ENCODE data around the gene CTLA4.
"Not testable (repeated sequence)": the region's sequence is repeated elsewhere in the genome, so short reads cannot be mapped to it uniquely, and the experiment has no call there.

The CTLA4 gene

GRCh38 chr2:203858176-203858575 lies 9.4 kb upstream of the CTLA4 start:
- no peak for DNase-seq (ENCODE audit: low read depth)

GRCh38 chr2:203859030-203859789 lies 8.4 kb upstream of the CTLA4 start:
- DNase-seq (ENCODE audit: low read depth): no peak

GRCh38 chr2:203861197-203861596 lies 6.4 kb upstream of the CTLA4 start:
- no peak for DNase-seq (ENCODE audit: low read depth)

GRCh38 chr2:203861607-203862006 lies 6.0 kb upstream of the CTLA4 start:
- no peak for DNase-seq (ENCODE audit: low read depth)

GRCh38 chr2:203869223-203870042 lies 1.9 kb downstream of the CTLA4 start:
- no peak for DNase-seq (ENCODE audit: low read depth)

- no peak for DNase-seq (ENCODE audit: low read depth)
Measured at GRCh38 chr2:203870481-203870880, 2.9 kb downstream of the CTLA4 start.

GRCh38 chr2:203870941-203871340 lies 3.4 kb downstream of the CTLA4 start:
- no peak for DNase-seq (ENCODE audit: low read depth)

GRCh38 chr2:203871371-203871983 lies 3.9 kb downstream of the CTLA4 start:
- no peak for DNase-seq (ENCODE audit: low read depth)

- no peak for DNase-seq (ENCODE audit: low read depth)
Measured at GRCh38 chr2:203873461-203873860, 5.9 kb downstream of the CTLA4 start.

GRCh38 chr2:203873921-203874631 lies 6.5 kb downstream of the CTLA4 start:
- no peak for DNase-seq (ENCODE audit: low read depth)

GRCh38 chr2:203875471-203875870 lies 7.9 kb downstream of the CTLA4 start:
- DNase-seq (ENCODE audit: low read depth): no peak

- DNase-seq (ENCODE audit: low read depth): no peak
Measured at GRCh38 chr2:203876328-203876727, 8.8 kb downstream of the CTLA4 start.

GRCh38 chr2:203878063-203878462 lies 10.5 kb downstream of the CTLA4 start:
- DNase-seq (ENCODE audit: low read depth): peak; percentile 15

GRCh38 chr2:203880557-203881125 lies 13.1 kb downstream of the CTLA4 start:
- no peak for DNase-seq (ENCODE audit: low read depth)

GRCh38 chr2:203881185-203881584 lies 13.6 kb downstream of the CTLA4 start:
- not testable (repeated sequence) for DNase-seq (ENCODE audit: low read depth)

GRCh38 chr2:203882551-203882950 lies 15.0 kb downstream of the CTLA4 start:
- no peak for DNase-seq (ENCODE audit: low read depth)

- DNase-seq (ENCODE audit: low read depth): no peak
Measured at GRCh38 chr2:203886661-203887151, 19.1 kb downstream of the CTLA4 start.

- DNase-seq (ENCODE audit: low read depth): no peak
Measured at GRCh38 chr2:203887677-203888076, 20.1 kb downstream of the CTLA4 start.

GRCh38 chr2:203889542-203889941 lies 22.0 kb downstream of the CTLA4 start:
- no peak for DNase-seq (ENCODE audit: low read depth)

GRCh38 chr2:203889944-203890343 lies 22.4 kb downstream of the CTLA4 start:
- DNase-seq (ENCODE audit: low read depth): no peak

- DNase-seq (ENCODE audit: low read depth): no peak
Measured at GRCh38 chr2:203890733-203891132, 23.2 kb downstream of the CTLA4 start.

- DNase-seq (ENCODE audit: low read depth): peak; percentile 5
Measured at GRCh38 chr2:203891474-203891873, 23.9 kb downstream of the CTLA4 start.

All from EH (cell line).